Kasumi-1 (cell line): ENCODE measurements around the gene PRAMEF18.
"Not testable (repeated sequence)": the region's sequence is repeated elsewhere in the genome, so short reads cannot be mapped to it uniquely, and the experiment has no call there.

Experiments used
- DNase-seq, 2 experiments: peaks; one replicate each; lab custom pipeline; 2025; lab: John Stamatoyannopoulos, UW

The PRAMEF18 gene

DNA sequence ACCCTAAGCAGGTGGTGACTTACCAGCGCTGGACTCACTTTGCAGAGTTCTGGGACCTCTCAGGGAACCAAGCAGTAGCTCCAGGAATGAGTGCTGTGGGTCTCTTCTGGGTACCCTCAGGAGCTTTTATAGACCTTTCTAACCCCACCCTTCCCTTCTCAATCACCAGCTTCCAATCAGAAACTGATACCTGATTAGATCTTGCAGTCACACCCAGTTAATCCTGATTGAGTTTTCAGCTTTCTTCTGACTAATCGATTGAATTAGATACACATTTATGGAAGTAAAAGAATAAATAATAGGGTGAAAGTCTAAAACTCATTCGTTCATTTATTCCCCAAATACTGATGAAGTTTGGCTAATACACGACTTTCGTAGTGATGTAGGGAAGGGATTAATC is 24.6 kb downstream of the PRAMEF18 start, which contains the start of gene PRAMEF13:
Gene PRAMEF13 (minus strand): TSS at position 101 of the 400 bp plus-strand sequence. CDS start 1,820 bp downstream, outside the sequence.
- not testable (repeated sequence) for DNase-seq
